ENCODE results near the gene SCML1. TPM values are rescaled to one million over a fixed set of nuclear protein-coding genes. Genes with fewer than 3 reads are reported as not detected.
"Not testable (repeated sequence)": the region's sequence is repeated elsewhere in the genome, so short reads cannot be mapped to it uniquely, and the experiment has no call there.

The SCML1 gene
- total RNA-seq, 2 donors from 2014 or later, result 9.9 to 11.8 TPM

DNA sequence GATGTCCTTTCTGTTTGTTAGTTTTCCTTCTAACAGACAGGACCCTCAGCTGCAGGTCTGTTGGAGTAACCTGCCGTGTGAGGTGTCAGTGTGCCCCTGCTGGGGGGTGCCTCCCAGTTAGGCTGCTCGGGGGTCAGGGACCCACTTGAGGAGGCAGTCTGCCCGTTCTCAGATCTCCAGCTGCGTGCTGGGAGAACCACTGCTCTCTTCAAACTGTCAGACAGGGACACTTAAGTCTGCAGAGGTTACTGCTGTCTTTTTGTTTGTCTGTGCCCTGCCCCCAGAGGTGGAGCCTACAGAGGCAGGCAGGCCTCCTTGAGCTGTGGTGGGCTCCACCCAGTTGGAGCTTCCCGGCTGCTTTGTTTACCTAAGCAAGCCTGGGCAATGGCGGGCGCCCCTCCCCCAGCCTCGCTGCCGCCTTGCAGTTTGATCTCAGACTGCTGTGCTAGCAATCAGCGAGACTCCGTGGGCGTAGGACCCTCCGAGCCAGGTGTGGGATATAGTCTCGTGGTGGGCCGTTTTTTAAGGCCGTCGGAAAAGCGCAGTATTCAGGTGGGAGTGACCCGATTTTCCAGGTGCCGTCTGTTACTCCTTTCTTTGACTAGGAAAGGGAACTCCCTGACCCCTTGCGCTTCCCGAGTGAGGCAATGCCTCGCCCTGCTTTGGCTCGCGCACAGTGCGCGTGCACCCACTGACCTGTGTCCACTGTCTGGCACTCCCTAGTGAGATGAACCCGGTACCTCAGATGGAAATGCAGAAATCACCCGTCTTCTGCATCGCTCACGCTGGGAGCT lies 49.5 kb downstream of the SCML1 start:
- DNase-seq; H3K4me1 Mint-ChIP-seq; H3K36me3 Mint-ChIP-seq (ENCODE audit: low read depth); H3K9me3 ChIP-seq (ENCODE audit: control insufficient read depth, low read length, poor library complexity, severe bottlenecking); H3K27ac Mint-ChIP-seq; ATAC-seq; H3K27me3 Mint-ChIP-seq: not testable (repeated sequence)
- peak overlapping the region; percentile 55 for H3K4me3 Mint-ChIP-seq

DNA sequence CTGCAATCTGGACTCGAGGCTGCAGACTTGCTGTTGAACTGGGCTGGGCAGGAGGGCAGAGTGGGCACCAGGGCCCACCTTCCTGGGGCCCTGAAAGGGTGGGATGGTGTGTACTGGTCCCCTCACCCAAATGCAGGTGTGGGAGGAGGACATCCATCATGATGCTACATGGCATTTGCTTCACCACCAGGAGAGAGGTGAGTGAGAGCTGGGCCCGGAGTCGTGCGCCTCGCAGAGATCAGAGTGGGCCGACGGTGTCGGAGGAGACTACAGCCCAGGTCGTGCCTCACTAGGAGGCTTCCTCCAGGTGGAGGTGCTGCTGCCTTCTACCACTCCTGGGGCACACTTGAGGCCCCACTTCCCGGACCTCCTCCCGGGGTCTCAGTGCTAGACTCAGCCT lies 50.3 kb downstream of the SCML1 start:
- Mint-ChIP-seq H3K27ac (no peak overlapping the region), H3K4me1 (peaks cover 3% of the 10 kb centered on the region), H3K4me3 (no peak overlapping the region), H3K27me3 (no peaks in the 10 kb centered on the region), H3K36me3 (ENCODE audit: low read depth) (peaks cover 3% of the 10 kb centered on the region)
- no peak for ATAC-seq
- H3K9me3 ChIP-seq (ENCODE audit: control insufficient read depth, low read length, poor library complexity, severe bottlenecking), result no peaks in the 10 kb centered on the region
- DNase-seq, result no peak

DNA sequence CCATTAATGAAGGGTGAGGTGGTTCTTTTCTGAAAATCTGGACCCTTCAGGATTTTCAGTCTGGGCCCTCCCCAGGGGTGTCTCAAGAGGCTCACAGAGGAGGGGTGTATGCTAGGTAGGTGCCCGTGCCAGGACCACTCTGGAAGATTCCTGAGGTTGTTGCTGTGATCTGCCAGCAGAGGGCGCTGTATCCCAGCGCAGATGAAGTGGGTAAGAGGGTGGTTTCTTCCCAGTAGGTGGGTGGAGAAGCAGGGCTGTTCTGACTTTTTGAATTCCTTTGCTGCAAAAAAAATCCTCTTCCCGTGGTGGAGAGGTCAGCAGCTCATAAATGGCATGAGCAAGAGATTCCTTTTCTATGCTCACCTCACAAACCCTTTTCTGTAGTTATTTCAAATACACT lies 51.1 kb downstream of the SCML1 start:
- Mint-ChIP-seq H3K27me3 (no peaks in the 10 kb centered on the region), H3K4me3 (no peak overlapping the region), H3K4me1 (peaks cover 3% of the 10 kb centered on the region), H3K27ac (no peak overlapping the region), H3K36me3 (ENCODE audit: low read depth) (peaks cover 3% of the 10 kb centered on the region)
- peak; percentile 62 for ATAC-seq
- peak in 1 of 3 donors; percentile 7 for DNase-seq
- no peaks in the 10 kb centered on the region for H3K9me3 ChIP-seq (ENCODE audit: control insufficient read depth, low read length, poor library complexity, severe bottlenecking)

DNA sequence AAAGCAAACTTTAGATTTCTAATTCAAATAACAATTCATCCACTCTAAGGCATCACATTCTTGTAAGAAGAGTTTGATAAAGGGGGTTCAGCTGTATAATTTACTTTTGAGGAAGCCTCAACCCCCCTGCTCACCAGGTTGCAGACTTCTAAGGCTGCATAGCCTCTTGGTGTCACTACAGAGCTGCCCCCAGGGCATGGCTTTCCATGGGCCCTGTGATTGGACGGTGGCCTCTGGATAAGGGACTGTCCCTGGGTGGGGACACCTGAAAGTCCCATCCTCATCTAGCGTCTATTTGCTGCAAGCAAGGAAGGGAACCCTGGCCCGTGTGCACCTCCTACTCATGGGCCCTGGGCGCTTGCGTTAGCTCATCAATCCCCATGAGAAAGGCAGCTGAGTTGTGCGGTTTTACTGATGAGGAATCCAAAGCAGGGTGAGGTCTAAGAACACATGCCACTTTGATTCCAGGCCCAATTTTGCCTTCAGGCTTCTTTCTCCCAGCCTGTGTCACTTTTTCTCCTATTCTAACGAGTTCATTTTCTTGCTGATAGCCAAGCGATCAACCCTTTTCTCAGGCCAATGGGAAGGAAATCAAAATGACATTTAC lies 51.8 kb downstream of the SCML1 start:
- Mint-ChIP-seq H3K4me1 (peaks cover 3% of the 10 kb centered on the region), H3K36me3 (ENCODE audit: low read depth) (peaks cover 3% of the 10 kb centered on the region), H3K4me3 (no peak overlapping the region), H3K27me3 (no peaks in the 10 kb centered on the region), H3K27ac (no peak overlapping the region)
- no peaks in the 10 kb centered on the region for H3K9me3 ChIP-seq (ENCODE audit: control insufficient read depth, low read length, poor library complexity, severe bottlenecking)
- DNase-seq (no peak), ATAC-seq (no peak)

DNA sequence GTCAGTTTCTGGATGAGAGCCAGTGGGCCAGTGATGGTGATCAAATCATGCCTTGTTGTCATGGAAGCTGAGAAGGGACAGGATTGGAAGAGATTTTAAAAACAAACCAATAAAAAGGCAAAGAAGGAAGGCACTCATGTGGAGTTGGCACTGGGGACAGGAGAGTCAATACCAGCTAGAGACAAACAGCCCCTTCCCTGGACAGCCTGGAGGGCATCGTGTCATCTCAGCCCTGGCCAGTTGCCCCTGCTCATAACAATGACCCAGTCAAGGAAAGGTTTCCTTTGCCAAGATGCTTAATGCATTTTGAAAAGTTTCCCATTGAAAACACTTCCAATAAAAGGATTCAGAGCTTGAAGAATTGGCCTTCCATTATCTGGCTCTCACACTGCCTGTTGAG lies 55.5 kb downstream of the SCML1 start:
- Mint-ChIP-seq H3K4me3 (no peak overlapping the region), H3K4me1 (no peaks in the 10 kb centered on the region), H3K36me3 (ENCODE audit: low read depth) (peaks cover 2% of the 10 kb centered on the region), H3K27me3 (no peaks in the 10 kb centered on the region), H3K27ac (no peak overlapping the region)
- H3K9me3 ChIP-seq (ENCODE audit: control insufficient read depth, low read length, poor library complexity, severe bottlenecking), result no peaks in the 10 kb centered on the region
- DNase-seq (no peak), ATAC-seq (no peak)

DNA sequence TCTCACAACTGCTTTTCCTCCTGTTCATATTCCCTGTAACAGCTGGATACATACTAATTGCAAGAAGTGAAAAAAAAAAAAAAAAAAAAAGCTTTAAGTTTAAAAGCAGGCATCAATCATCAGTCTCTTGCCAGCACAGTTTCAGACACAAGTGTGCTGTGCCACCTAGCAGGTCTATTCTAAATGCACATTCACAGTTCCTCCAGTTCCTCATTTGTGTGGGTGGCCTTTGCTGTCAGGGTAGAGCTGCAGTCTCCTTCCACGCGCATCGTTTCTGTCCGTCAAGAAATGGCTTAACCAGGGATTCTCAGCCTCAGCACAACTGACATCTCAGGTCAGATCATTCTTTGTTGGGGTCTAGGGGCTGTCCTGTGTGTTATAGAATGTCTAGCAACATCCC lies 61.6 kb downstream of the SCML1 start:
- H3K4me1 Mint-ChIP-seq, result no peaks in the 10 kb centered on the region
- H3K27ac Mint-ChIP-seq, result no peak overlapping the region
- DNase-seq (no peak), ATAC-seq (no peak)
- no peaks in the 10 kb centered on the region for H3K27me3 Mint-ChIP-seq
- H3K4me3 Mint-ChIP-seq, result no peak overlapping the region
- H3K36me3 Mint-ChIP-seq (ENCODE audit: low read depth), result no peaks in the 10 kb centered on the region
- H3K9me3 ChIP-seq (ENCODE audit: control insufficient read depth, low read length, poor library complexity, severe bottlenecking), result no peaks in the 10 kb centered on the region

DNA sequence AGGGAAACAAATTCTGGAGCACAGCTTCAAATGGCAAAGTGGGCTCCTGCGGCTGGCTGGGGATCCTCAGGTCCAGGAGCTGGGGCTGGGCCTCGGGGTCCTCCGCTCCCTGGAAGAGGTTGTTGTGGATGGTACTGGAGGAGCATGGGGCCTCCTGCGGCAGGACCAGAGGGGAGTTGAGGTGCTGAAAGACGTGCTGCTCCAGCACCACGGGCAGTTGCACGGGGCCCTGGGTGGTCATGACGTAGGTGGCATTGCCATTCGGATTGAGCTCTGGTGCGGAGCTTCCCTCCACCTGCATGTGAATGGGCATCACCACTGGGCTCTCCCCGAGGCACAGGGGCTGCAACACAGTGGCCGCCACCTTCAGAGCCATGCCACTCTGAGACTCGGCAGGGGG lies 64.1 kb downstream of the SCML1 start:
- Mint-ChIP-seq H3K4me1 (no peaks in the 10 kb centered on the region), H3K27ac (no peak overlapping the region), H3K4me3 (no peak overlapping the region)

DNA sequence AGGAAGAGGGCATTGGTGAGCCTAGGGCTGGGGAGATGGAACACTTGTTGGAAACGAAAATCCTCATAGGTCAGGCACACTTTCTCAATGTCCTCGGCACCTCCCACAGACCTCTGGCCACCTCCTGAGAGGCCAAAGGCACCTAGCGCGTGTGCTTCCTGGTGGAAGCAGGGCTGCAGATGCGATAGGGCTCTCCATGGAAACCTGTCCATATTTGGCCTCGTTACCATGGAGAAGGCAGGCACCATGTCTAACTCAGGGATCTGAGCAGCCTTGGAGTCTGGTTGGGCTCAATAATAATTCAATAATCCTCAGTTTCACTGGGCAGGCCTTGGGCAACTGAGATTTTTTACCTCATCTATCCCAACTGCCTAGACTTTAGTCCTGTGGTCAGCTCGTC lies 65.5 kb downstream of the SCML1 start:
- ATAC-seq (no peak), DNase-seq (no peak)
- H3K9me3 ChIP-seq (ENCODE audit: control insufficient read depth, low read length, poor library complexity, severe bottlenecking), result no peaks in the 10 kb centered on the region
- no peaks in the 10 kb centered on the region for H3K27me3 Mint-ChIP-seq
- no peak overlapping the region for H3K4me3 Mint-ChIP-seq
- no peak overlapping the region for H3K27ac Mint-ChIP-seq
- no peaks in the 10 kb centered on the region for H3K4me1 Mint-ChIP-seq
- H3K36me3 Mint-ChIP-seq (ENCODE audit: low read depth), result no peaks in the 10 kb centered on the region

More for the DNA sequence above, 64.1 kb downstream of the SCML1 start:
- ATAC-seq (no peak), DNase-seq (no peak)
- H3K36me3 Mint-ChIP-seq (ENCODE audit: low read depth), result no peaks in the 10 kb centered on the region
- H3K9me3 ChIP-seq (ENCODE audit: control insufficient read depth, low read length, poor library complexity, severe bottlenecking), result no peaks in the 10 kb centered on the region
- H3K27me3 Mint-ChIP-seq, result no peaks in the 10 kb centered on the region

DNA sequence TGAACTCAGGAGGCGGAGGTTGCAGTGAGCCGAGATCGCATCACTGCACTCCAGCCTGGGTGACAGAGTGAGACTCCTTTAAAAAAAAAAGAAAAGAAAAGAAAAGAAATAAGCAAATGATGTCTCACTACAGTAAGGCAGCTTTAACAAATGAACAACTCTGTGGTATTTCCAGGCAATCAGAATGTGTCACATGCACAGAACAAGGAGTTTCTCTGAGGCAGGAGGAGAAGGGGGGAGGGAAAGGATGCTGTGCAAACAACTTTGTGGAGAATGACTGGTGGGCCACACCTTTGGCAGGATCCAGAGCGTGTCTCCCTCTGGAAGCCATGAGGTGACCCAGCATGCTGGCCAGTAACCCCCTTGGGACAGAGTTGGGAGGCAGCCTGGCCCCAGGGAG lies 66.2 kb downstream of the SCML1 start:
- Mint-ChIP-seq H3K4me1 (no peaks in the 10 kb centered on the region), H3K4me3 (no peak overlapping the region), H3K27ac (no peak overlapping the region), H3K27me3 (no peaks in the 10 kb centered on the region), H3K36me3 (ENCODE audit: low read depth) (no peaks in the 10 kb centered on the region)
- ATAC-seq (no peak), DNase-seq (no peak)
- H3K9me3 ChIP-seq (ENCODE audit: control insufficient read depth, low read length, poor library complexity, severe bottlenecking), result no peaks in the 10 kb centered on the region

Other genes starting within 250 kb of the SCML1 start
- under 1 TPM; 0.18 to 0.72 TPM for gene RAI2, start 123.8 kb downstream of the SCML1 start, total RNA-seq